Medulla oblongata (tissue), 1 donor: ENCODE measurements around the gene PROK2.

Experiments used
- DNase-seq: peaks from one replicate; pipeline ENCODE4 v3.0.0-alpha.2; 2015; ENCODE audit errors: extremely low spot score

The PROK2 gene

GRCh38 chr3:71786551-71786950 is 1.6 kb upstream of the PROK2 start:
- no peak for DNase-seq

GRCh38 chr3:71786217-71786549 is 1.2 kb upstream of the PROK2 start:
- DNase-seq = no peak

- DNase-seq = no peak
Measured at GRCh38 chr3:71785532-71786216, 726 bp upstream of the PROK2 start.

GRCh38 chr3:71784201-71784913 is 591 bp downstream of the PROK2 start:
- no peak for DNase-seq

- DNase-seq = no peak
Measured at GRCh38 chr3:71783152-71783551, 1.8 kb downstream of the PROK2 start.

- DNase-seq = no peak
Measured at GRCh38 chr3:71780430-71780829, 4.5 kb downstream of the PROK2 start.

- no peak for DNase-seq
Measured at GRCh38 chr3:71779674-71780377, 5.1 kb downstream of the PROK2 start.

- no peak for DNase-seq
Measured at GRCh38 chr3:71778353-71778752, 6.6 kb downstream of the PROK2 start.

GRCh38 chr3:71776538-71776937 is 8.4 kb downstream of the PROK2 start:
- DNase-seq = no peak

GRCh38 chr3:71771884-71772283 is 13.1 kb downstream of the PROK2 start:
- DNase-seq = no peak

- no peak for DNase-seq
Measured at GRCh38 chr3:71771126-71771525, 13.8 kb downstream of the PROK2 start.

GRCh38 chr3:71763426-71763825 is 21.5 kb downstream of the PROK2 start:
- no peak for DNase-seq

- no peak for DNase-seq
Measured at GRCh38 chr3:71760140-71760539, 24.8 kb downstream of the PROK2 start.

GRCh38 chr3:71759401-71759800 is 25.5 kb downstream of the PROK2 start:
- peak; percentile 19 for DNase-seq

- DNase-seq = no peak
Measured at GRCh38 chr3:71758091-71758490, 26.9 kb downstream of the PROK2 start.

GRCh38 chr3:71754610-71755253 is 30.2 kb downstream of the PROK2 start:
- no peak for DNase-seq

GRCh38 chr3:71753701-71754609 is 31.0 kb downstream of the PROK2 start, which contains the start of gene GPR27:
TSS of gene GPR27 (plus strand) at chr3:71753855. CDS start at chr3:71754050, 195 bp downstream.
- DNase-seq = no peak

- DNase-seq = no peak
Measured at GRCh38 chr3:71752831-71753700, 31.9 kb downstream of the PROK2 start.

GRCh38 chr3:71751602-71752001 is 33.3 kb downstream of the PROK2 start:
- DNase-seq = no peak

GRCh38 chr3:71744738-71745137 is 40.2 kb downstream of the PROK2 start:
- DNase-seq = no peak
